Inferior parietal cortex (tissue), 1 donor: ENCODE results near the gene KATNAL1.
"Not testable (repeated sequence)": the region's sequence is repeated elsewhere in the genome, so short reads cannot be mapped to it uniquely, and the experiment has no call there.

Experiments
- DNase-seq: peaks from one replicate; pipeline ENCODE4 v3.0.0-alpha.2; 2016; ENCODE audit errors: extremely low spot score

KATNAL1 gene

DNA sequence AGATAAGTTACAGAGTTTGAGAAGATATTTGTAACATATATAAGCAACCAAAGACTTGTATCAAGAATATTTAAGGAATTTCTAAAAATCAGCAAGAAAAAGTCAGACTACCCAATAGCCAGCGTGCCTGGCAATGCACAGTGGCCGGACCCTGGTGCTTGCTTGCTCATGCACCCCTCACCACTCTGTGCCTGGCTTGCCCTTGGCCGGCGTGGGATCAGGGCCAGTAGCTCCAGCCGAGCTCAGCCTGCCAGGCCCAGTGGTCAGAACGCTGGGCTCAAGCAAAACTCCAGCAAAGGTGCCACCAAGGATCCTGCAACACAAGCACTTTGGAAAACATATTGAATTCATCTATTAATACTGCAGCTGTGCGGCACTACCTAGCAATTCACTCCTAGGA lies 95.1 kb downstream of the KATNAL1 start:
- no peak for DNase-seq

DNA sequence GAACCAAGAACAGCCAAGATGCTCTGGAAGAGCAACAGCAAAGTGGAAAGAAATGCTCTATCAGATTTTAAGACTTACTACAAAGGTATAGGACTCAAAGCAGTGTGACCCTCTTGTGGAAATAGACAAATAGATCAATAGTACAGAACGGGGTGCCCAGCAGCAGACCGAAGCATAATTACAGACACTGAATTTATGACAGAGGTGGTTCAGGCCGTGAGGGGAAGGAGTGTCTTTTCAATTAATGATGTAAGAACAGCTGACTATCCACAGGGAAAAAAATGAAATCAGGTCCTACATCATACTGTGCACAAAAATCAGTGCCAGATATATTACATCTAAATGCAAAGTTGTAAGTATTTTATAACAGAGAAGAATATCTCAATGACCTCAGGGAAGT lies 95.6 kb downstream of the KATNAL1 start:
- DNase-seq, result no peak

DNA sequence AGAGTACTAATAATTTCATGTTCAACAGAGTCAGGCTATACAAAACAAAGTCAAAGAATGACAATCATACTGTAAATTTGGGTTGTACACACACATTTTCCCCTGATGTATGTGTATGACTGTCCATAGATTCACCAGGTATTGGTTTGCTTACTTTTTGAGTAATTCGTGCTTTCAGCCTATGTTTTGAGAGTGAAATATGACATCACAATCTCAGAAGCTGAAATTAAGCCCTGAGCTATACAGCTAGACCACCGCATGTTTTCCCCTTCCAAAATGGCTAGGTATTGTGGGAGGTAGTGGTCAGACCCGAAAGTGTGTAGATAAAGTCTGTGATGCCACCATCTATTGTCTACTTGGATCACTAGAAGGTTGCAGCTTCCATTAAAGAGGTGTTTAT lies 102.8 kb downstream of the KATNAL1 start:
- DNase-seq, result no peak

DNA sequence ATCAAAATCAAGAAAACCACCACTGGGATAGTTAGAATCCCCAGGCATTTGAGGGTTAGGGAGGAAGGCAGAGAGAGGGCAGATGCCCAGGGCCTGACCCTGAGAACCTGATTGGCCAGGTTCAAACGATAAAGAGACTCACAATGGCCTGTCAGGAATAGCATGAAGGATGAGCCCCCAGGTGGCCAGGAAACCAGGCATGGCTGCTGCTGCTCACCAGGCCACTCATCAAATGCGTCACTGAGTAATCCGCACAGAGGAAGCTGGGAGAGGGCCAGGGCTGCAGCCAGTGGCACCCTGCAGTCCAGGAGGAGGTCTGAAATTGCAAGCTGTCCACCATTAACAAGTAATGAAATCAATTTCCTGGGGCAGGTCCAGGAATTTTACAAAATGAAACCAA lies 111.3 kb downstream of the KATNAL1 start:
- no peak for DNase-seq

DNA sequence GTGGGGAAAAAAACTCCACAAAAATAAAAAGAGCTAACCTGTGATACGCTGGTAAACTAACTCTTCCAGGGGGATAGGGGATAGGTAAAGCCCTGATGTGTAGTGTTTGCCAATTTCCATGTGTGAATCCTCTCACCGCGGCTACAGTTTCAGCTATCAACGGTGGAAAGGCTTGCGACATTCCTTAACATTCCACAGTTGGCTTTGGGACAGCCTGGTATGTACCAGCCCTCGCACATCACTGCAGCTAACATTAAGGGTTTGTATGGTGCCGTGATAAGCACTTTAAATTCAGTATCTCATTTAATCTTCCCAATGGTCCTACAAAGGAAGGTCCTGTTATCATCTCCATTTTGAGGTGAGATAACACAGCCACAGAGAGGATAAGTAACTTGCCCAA lies 112.4 kb downstream of the KATNAL1 start:
- no peak for DNase-seq

DNA sequence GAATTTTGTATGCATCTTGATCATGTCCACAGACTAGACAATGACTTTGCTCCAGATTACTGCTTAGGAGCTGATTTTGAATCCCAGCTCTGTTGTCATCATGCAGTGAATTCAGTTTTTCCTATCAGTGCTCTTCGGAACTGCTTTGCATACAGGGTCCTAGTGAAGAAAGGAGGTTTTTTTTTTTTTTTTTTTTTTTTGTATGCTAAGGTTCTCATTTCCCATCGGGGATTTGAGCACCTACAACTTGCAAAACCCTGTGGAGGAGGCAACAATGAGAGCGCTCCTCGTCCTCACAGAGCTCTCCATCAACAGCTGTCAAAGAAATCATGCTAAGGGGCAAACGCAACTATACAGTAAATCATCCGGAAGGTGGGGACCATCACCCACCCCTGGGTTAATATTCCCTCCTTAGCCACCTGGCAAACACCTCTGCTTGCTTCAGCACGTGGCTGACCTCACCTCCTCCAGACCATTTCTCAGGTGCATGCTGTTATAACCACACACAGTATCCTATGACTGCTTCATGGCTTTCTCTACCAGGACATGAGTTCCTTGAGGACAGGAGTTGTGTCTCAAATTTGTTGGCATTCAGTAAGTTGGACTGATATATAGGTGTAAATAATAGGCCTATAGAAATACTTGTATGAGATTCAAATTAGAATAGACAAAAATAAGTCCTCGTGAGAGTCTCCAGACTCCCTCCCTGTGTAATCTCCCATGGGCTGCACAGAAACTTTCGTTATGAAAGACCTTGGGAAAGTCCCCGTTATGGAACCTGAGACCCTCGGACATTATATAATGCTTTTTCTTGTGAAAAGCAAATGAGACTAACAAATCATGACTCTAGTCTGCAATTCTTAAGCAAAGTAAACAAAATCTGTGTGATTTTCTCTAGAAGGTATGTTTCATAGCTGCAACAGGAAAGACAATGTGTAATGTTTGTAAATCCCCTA lies 113.8 kb downstream of the KATNAL1 start:
- no peak for DNase-seq

DNA sequence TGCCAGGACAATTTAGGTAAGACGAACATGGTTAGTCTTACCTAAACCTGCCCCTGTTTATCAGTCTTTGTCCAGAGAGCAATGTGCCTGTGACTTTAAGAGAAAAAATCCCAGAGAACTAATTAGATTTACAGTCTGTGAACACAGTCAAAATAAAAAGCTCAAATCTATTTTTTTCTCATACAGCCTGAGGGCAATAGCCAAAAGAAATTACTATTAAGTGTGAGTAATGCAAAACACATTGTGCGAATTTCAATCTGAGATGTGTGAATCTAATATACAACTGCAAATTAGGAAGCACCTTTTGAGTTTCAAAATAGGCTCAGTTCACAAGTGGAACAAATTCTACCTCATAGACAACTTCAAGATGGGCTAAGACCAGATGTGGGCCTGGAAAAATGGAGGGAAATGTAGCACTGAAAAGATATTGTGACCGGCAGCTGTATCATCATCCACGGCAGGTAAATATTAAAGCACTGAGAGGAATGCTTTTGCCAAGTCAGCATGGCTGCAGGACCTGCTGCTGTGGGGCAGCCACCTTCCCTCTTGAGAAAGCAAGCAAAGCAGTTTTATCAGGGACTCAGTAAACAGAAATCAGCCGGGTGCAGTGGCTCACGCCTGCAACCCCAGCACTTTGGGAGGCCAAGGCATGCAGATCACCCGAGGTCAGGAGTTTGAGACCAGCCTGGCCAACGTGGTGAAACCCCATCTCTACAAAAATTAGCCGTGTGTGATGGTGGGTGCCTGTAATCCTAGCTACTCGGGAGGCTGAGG lies 114.8 kb downstream of the KATNAL1 start:
- no peak for DNase-seq

DNA sequence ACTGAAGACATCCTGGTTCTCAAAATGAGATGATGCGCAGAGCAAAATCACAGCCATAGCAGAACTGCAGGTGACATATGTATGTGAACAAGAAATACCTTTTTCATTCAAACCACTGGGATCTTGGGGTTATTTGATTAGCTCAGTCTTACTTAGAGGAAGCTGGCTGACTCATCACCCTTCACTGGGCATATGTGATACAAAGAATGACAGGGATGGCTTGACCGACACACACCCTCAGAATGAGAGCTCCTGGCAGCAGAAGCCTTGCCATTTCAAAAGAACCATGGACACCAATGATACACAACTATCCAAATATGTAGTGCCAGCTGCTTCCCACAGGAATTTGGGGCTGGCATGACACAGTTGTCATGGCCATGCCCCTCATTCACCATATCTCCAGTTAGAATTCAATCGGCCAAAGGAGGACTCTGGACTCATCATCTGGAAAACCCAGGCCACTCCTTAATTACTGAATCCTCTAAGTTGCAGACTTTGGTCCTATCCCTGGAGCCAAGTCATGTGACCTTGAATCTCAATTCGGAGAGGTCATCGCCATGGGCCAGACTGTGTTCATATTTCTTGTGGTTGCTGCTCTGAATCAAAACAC lies 115.8 kb downstream of the KATNAL1 start:
- DNase-seq, result no peak

DNA sequence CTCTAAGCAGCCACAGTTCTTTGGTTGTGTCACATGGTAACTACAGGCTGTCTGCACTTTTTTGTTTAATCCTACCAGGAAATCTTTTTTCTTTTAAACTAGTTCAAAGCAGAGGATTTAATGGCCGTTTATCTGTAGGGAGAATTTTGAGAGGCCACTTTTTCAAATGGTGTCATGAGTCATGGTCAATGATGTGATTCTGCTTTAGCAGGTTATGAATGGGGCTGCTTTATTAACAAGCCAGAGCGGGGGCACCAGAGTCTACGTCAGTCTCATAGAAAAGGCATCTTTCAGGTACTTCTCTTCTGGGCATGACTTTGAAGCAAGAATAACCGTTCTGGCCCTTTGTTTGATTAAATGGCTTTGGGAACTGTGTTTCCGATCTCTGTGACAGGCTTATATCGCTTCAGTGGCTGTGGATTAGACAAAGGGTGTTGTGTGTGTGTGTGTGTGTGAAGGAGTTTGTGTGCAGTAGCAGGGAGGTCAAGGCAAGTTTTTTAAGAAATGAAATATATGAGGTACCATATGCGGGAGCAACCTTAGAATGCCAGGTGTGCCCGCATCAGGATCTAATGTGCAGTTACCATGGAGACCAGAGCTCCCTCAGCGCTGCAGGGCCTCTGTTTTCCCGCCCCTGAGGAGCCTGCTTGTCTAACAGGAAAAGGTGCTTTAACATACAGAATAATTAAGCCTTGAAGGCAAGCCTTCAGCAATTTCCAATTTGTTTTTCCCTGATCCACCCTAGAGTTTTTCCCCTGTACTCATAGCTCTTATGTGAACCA lies 120.5 kb downstream of the KATNAL1 start:
- DNase-seq, result no peak

DNA sequence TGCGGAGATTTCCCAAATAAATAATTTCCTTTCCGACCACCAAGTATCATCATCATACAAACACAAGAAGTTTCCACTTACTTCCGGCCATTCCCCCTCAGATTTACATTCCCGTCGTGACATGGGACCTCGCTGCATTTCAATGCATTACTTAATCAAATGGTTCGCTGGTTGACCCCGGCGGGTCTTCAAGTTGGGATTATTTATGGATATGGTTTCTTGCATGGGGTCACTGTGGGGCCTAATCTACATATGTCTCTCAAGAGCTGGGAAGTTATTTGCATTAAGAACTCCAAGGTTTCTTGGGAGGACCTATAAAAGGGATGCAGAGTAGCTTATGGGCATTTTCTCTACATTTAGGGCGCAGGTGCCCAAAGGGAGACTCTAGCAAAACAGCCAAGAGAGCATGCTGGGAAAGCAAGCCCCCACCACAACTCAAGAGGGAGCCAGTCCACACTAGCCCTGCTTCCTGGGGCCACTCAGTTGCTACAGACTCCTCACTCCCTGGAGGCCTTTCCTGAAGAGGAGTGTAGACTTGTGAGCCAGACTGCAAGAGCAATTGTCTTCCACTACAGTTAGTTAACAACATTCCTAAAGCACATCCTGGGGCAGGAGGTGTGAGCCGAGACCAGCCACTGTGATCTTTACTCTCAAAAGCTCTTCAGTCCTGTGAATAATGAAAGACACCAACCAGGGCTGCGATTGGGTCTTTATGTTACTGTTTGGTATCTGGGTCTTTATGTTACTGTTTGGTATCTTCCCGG lies 125.3 kb downstream of the KATNAL1 start:
- no peak for DNase-seq

DNA sequence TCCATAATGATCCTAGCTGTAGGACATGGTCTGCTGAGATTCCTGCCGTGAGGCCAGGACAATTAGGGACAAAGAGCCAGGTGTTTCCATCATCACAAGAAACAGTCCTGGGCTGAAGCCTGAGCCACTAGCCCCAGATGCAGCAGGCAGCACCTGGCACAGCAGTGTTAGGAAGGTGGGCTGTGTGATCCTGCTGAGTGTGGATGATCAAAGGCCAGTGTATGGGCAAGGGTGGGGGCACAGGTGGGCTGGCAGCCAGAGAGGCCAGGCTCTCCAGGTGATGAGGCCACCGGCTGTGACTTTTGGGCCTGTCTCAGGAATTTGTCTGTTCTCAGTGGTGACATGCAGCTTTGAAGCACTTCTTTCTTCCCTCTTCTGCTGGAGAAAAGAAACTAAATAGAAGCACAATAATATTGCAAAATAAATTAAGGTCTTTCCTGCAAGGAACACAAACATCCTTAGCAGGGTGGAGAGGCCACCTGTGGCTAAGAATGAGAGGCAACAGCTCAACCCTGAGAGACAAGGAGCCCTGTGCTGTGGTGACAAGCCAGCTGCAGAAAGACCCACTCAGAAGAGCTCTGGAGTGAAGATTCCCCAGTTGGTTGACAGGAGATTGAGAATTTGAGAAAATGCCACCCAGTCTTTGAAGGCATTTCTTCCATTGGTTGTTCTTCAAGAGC lies 127.6 kb downstream of the KATNAL1 start:
- DNase-seq, result no peak

DNA sequence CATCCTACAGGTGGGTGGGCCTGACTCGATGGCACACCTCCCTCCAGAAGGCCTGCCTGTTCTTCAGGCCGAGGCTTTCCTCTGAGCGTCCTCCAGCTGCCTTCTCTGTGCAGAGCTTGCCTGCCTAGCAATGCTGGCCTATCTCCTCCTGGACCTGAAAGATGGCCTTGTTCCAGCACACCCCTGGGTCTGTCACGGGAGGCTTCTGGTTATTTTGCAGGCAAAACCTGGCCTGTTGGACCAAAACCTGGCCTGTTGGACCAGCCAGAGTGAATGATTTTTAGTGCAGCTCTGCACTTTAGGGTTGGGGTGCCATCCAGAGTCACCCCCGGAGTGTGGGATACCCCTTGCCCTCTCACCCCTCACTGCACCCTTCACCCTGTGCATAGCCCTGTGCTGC lies 128.4 kb downstream of the KATNAL1 start:
- no peak for DNase-seq

DNA sequence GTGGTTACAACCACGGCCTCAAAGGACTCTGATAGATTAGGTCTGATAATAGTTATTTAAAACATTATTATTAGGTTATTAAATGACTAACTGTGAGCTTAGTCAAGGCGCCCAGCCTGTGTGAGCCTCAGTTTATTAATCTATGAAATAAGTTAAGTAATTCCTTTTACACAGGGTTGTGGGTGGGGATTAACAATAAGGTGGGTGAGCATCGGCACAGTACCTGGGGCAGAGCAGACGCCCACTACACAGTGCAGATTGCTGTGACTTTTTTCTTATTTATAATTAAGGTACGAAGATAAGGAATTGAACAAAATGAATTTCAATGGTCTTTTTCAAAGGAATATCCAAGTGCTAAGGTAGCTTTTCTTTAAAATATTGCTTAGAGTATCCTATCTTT lies 132.2 kb downstream of the KATNAL1 start:
- no peak for DNase-seq

DNA sequence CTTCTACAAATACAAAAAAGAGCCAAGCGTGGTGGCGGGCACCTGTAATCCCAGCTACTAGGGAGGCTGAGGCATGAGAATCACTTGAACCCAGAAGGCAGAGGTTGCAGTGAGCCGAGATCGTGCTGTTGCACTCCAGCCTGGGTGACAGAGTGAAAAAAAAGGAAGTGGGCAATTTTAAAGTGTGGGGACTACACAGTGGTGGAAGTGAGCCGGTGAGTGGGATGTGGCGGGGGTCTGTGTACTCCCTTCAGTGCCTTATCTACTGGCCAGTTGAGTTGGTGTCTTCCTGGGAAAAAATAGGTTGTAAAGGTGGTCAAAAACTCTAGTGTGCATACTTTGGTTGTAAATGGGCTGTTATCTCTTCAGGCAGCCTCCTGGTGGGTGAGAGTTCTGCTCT lies 133.1 kb downstream of the KATNAL1 start:
- DNase-seq, result not testable (repeated sequence)

DNA sequence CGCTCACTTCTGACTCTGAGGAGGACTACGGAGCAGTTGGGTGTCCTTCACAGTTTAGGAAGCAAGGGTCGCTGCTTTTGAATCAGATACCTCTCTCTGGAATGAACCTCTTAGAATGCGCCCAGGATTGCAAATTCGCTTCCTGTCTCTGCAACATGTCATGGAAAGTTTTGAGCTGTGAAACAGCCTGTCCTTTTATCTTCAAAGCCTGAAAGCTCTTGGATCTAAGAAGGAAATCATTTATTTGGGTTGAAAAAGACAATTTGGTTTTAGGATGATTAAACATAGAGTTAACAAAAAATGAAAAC lies 134.1 kb downstream of the KATNAL1 start:
- no peak for DNase-seq

DNA sequence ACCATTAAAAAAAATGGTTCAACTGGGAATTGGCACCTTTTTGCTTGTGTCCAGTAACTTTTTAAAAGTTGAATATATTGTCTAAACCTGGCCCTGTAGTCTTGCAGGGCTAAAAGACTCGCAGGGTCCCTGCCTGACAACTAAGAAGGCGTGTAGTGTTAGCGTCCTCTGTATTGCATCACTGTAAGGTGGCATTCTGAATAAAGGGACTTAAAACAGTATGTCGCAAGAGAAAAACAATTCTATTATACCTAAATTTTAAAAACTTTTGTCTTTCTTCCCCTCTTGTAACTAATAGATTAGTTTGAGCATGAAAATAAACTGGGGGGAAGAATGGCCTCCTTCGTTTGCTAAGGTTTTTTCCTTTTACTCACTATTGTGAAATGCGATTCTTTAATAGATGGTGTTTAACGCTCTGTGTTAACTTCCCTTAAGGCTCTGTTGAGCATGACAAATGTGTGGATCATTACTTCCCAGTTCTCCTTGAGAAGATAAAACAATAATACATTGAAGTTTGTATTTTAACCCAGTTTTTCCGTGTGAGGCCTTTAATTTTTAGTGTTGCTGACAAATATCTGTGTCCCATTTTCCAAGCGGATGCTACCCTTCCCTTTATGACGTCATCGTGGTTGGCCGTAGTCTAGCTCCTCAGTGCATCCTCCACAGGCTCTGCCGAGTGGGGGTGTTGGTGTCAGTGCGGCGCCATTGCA lies 134.6 kb downstream of the KATNAL1 start:
- no peak for DNase-seq

DNA sequence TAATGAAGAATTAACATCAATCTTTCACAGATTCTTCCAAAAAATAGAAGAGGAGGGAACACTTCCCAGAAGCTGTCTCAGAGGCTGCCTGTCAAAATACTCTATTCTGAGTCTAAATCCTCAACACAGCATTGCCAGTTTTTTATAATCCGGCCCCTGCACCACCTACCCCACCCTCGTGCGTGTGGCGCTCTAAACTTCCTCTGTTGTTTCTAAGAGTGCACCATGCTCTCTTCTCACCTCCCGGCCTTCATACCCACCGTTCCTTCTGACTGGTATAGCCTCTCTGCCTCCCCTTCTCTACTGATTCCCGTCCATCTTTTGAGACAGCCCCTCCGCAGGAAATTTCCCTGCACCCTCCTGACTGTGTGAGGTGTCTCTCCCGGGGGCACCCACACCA lies 136.8 kb downstream of the KATNAL1 start:
- DNase-seq, result no peak

DNA sequence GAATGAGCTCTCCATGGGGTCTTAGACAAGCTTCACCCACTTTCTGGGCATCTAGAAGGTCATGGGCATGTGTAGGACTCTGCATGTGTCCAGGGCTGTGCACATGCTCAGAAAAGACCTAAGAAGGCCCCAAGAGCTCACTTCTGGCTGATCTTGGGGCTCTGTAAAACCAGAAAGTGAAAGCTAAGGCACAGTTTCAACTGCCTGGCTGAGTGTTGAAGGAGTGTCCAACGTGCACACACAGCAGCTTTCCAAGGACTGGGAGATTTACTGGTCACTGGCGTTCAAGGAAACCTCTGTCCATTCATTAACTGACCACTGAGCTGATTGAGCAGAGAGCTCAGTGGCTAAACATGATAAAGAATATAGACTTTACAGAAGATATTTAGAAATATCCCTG lies 137.9 kb downstream of the KATNAL1 start:
- DNase-seq, result no peak

DNA sequence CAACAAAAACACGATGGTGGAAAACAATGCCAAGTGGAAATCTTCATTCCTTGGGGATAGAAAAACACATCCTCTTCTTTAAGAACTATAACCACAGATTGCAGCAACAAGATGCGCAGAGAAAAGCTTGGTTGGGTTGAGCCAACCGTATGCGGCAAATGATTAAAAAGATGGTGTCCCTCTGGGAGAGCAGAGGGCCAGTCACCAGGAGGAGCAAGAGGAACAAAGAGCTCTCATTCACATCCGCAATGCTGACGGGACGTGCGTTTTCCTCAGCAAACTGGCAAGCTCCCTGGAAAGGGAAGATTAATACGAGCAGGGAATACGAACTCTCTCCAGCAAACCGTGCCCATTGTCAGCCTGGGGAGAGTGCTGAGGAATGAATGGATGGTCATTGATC lies 141.6 kb downstream of the KATNAL1 start:
- DNase-seq, result peak; percentile 39

DNA sequence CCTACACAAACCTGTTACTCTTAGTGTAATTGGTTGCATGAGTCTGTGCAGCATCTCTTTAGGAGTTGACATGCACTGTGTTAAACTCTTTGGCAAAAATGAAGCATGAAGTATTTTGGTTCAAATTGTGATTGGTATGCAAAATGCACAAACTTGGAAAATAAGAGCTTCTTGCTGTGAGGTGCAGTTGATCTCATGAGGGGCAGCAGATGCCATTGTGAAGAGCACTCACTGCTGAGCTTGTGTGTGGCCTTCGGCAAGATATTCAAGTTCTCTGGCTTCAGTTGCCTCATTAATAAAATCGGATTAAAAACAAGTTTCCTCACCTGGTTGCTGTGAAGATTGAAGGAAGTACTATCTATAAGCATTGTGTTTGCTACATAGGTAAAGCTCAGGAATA lies 142.3 kb downstream of the KATNAL1 start:
- DNase-seq, result no peak
